Measurements from ENCODE around the gene GULP1.

The GULP1 gene

DNA sequence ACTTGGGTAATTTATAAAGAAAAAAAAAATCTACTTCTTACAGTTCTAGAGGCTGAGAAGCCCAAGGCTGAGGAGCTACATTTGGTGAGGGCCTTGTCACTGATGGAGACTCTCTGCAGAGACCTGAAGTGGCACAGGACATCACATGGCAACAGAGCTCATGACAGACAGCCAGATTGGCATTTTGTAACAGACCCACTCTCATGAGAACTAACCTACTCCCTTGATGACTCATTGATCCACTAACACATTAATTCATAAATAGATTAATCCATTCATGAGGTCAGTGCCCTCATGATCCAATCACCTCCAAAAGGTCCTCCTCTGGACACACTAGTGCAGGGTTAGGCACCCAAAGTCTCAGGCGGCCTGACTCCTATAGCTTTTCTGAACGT, 318.4 kb downstream of the GULP1 start:
- no peak for DNase-seq

DNA sequence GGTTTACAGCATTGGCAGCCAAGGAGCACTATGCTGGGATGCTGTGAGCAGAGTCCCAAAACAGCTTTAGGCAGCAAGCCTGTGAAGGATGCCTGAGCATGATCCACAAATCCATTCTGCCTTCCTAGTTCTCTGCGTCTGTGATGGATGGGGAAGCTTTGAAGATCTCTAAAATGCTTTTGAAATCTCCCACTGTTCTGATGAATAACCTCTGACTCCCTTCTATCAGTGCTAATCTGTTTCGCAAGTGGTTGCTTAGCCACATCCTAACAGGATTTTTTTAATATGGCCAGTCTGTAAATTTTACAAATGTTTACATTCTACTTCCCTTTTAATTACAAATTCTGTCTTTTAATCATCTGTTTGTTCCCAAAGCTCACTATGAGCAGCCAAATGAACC, 319.2 kb downstream of the GULP1 start:
- DNase-seq, result no peak

DNA sequence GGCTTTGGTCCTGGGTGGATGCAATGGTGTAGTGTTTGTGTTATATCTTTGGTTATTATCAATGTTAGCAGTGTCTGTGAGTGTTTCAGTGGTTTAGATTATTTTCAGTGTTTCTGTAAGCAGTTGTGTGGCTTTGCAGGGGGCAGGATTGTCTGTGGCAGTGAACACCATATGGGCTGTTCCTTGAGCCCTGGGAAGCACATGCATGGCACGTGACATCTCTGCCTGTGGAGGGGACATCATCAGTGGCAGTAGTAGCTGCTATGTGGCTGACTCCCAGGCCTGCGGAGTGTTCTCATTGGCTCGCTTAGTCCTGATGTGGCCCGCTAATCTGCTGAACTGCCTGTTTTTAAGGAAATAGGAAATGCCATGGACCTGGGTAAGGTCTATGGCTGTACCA, 327.5 kb downstream of the GULP1 start:
- DNase-seq, result no peak

DNA sequence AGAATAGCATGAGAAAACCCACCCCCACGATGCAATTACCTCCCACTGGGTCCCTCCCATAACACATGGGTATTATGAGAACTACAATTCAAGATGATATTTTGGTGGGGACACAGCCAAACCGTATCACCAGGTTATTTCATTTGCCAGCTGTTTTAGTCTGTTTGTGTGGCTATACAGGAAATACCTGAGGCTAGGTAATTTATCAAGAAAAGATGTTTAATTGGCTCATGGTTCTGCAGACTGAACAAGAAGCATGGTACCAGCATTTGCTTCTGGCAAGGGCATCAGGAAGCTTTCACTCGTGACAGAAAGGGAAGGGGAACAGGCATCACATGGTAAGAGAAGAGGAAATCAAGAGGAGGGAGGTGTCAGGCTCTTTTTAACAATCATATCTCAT, 329.2 kb downstream of the GULP1 start:
- DNase-seq, result no peak

DNA sequence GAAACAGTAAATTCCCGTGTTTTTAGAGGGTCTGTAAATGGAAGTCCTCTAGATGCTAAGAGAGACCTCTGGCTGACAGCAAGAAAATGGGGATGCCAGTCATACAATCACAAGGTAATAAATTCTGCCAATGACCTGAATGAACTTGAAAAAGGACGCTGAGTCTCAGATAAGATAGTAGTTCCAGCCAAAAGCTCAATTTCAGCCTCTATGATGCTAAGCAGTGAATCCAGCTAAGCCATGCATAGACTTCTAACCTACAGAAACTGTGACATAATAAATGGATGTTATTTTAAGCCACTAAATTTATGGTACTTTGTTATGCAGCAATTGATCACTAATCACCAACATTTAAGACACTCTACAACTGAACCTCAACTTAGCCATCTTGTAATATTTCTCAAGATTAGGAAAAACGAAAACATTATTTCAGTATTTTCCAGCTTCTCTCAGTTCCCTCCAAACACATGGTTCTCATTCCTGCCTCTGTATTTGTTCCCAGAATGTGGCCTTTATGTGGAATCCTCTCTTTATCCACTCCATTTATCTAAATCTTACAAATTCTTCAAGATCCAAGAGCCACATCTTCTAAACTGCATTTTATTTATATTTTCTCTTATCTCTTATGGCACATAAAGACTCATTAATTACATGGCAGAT, 331.1 kb downstream of the GULP1 start:
- DNase-seq, result no peak

DNA sequence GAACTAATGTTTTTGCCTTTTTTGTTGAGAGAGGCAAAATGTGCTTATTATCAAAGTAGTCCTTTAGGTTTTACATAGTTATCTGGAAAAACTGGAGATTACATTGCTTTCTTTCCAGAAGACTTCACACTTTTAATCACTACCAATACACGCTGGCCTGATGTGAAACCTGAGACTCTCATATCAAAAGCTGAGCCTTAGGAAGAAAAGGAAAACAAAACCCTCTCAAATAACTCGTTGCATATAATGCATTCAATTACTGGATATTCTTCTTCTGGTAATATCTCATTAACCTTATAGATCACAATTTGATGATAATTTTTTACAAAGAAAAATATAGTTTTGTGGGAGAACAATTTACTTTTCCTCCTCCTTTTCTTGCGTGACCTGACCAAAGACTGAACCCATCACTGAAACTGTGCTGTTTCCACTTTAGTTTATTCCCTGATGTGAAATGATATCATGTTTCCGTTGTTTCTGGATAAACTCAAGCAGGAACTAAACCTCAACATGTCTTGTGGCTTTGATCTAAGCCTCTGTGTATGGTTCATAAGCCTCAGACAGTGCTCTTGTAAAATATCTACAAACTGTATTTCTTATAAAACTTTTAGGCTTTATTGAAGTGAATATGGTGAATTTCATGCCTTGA, 332.4 kb downstream of the GULP1 start:
- DNase-seq, result no peak

DNA sequence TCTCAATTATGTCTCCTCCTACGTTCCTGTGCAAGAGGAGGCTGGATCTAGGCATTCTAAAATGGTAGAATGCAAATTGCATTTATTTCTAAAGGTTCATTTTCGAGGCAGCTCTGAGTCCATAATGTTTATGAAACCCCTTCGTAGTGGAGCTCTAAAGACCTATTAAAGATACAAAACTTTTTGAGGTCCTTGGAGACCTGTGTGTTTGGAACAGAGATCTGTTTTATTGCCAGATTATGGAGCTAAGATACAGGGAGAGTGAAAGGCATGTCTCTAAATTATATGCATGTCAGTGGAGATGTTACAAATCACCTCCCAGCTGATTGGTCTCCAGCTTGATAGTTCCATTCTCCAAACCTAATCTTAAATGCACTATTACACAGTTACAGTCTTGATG, 335.8 kb downstream of the GULP1 start:
- DNase-seq, result no peak

DNA sequence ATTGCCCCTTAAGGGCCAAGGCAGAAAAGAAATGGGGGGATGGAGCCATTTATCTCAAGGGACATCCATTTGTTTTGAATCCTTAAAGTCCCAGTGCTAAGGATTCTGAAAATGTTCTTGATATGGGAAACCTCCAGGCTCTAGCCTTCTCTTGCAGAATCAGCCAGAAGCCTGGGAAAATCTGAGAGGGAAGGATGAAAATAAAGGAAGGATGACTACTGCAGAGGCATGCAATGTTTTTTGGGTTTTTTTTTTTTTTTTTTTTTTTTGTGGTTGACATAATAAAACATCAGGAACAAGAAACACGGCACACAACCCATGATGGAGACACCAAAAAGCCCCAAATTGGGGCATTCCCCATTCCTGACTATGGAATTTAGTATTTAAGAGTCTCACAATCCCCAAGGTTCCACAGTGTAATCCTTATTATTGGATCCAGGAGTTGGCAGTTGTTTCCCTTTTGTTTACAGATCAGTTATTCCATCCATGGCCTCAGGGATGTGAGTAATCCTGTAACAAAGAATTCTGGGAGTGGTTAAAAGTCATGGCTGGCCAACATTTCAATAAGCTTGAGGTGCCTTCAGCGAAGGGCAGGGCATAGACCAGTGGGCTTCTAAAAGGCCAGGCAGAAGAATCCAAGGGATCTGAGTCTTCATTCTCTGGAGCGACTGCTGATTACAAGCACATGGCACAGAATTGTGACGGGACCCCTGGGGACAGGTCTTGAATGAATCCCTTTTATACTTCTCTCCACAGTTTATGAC, 337.5 kb downstream of the GULP1 start:
- no peak for DNase-seq

DNA sequence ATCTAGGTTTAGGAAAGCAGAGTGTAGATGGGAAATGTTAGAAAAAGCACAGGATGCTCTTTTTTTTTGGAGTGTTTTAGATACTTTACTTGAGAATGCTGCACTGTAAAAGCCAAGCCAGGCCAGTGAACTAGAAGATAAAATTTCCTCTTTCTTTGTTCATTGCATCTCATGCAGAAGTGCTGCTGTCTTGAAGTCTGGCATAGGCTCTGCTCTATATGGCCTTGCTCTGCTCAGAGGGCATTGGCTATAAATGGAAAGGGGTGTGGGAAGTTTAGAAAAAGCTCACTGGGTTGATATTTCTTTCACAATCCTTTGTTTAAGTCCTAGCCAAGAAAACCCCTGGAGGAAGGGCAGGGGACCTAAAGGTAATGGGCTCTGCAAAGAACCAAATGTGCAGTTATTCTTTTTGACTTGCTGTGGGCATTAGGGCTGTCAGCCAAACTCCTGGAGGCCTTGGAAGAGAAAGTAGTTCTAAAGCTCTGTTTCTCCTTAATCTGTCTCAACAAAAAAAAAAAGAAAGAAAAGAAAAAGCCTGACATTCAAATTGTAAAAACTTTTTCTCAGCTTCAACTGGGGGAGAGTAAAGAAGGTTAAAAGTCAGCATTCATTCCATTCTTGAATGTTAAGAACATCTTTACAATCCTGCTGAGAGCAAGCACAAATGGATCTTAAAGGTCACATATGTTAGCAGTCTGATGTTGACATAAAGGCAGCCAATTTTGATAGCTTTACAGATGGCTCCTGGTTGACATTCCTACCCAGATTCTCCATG, 338.3 kb downstream of the GULP1 start:
- no peak for DNase-seq

DNA sequence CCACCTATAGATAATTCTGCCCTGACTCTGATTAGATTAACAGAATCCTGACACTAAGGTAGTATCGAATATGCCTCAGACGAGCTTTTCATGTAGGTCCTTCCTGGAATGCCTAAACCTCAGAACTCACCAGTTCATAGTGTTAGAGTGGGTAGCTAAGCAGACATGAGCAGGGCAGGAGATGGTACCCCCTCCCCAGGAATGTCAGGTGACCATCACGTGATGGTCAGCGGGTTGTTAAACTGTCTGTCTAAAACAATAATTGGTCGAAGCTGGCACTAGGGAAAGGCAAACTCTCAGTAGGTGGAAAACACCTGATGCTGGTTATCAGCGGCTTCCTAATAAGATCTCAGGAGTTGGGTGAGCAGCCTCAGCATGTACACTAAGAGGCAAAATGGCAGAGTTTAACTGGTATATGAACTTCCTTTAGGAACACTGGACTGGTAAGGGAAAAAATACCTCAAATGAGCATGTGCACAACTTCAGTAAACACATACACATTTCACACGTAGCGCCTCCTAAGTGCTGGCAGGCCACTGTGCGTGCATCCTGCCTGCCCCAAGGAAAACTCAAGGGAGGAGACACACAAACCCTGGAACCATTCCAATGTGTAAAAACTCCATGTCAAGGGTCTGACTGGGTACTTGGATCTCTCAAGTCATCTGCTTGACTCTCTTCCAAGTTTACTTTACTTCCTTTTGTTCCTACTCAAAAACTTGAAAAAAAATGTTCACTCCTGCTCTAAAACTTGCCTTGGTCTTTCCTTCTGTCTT, 339.5 kb downstream of the GULP1 start:
- no peak for DNase-seq

DNA sequence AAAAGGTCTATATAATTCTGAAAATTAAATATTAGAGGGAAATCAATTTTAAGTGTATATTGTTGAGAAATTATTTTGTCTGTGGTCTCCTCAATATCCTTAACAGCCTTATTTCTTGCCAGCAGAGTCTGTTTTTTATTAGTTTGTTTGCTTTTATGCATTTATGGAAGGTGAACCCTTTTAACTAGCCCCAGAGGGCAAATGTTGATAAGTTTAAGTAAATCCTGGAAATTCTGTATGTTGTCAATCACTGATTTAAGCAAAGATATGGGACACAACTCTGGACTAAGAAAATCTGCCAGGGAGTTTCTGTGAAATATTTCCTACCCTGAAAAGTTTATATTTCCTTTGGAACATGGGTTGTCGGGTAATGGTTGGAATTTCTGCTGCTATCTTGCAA, 343.0 kb downstream of the GULP1 start:
- no peak for DNase-seq
